ENCODE results near the gene PDSS2.
"Not testable (repeated sequence)": the region's sequence is repeated elsewhere in the genome, so short reads cannot be mapped to it uniquely, and the experiment has no call there.

DNA sequence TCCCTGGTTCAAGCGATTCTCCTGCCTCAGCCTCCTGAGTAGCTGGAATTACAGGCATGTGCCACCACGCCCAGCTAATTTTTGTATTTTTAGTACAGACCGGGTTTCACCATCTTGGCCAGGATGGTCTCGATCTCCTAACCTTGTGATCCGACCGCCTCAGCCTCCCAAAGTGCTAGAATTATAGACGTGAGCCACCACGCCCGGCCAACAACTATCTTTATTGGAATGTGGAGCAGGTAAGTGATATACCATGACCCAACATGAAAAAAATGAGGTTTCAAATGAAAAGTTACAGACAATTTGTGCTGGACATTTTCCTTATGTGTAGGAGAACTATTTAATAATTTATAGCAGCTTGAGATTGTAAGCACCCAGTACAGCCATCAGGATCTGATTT, 340.8 kb downstream of the PDSS2 start:
- TF ChIP-seq ERF (CRISPR knock-in tag; IDR thresholded peaks at IDR 0.05); NFYB (IDR thresholded peaks at IDR 0.05; ENCODE audit: extremely low read depth, insufficient read length); TGIF2 (CRISPR knock-in tag; IDR thresholded peaks at IDR 0.05); POLR2A (conservative IDR thresholded peaks at IDR 0.05); OTX1 (CRISPR knock-in tag; IDR thresholded peaks at IDR 0.05): not testable (repeated sequence)
- TF ChIP-seq, protein P1, sequence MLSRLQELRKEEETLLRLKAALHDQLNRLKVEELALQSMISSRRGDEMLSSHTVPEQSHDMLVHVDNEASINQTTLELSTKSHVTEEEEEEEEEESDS (CRISPR knock-in tag; IDR thresholded peaks at IDR 0.05) = not testable (repeated sequence)
- TF ChIP-seq, protein P2, sequence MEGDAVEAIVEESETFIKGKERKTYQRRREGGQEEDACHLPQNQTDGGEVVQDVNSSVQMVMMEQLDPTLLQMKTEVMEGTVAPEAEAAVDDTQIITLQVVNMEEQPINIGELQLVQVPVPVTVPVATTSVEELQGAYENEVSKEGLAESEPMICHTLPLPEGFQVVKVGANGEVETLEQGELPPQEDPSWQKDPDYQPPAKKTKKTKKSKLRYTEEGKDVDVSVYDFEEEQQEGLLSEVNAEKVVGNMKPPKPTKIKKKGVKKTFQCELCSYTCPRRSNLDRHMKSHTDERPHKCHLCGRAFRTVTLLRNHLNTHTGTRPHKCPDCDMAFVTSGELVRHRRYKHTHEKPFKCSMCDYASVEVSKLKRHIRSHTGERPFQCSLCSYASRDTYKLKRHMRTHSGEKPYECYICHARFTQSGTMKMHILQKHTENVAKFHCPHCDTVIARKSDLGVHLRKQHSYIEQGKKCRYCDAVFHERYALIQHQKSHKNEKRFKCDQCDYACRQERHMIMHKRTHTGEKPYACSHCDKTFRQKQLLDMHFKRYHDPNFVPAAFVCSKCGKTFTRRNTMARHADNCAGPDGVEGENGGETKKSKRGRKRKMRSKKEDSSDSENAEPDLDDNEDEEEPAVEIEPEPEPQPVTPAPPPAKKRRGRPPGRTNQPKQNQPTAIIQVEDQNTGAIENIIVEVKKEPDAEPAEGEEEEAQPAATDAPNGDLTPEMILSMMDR (IDR thresholded peaks at IDR 0.05 in 2 of 3, conservative IDR thresholded peaks at IDR 0.05 in 1 of 3; ENCODE audit: insufficient read depth in 2 of 3, low read depth in 1 of 3, low read length in 3 of 3) = not testable (repeated sequence)
- TF ChIP-seq, protein P3, sequence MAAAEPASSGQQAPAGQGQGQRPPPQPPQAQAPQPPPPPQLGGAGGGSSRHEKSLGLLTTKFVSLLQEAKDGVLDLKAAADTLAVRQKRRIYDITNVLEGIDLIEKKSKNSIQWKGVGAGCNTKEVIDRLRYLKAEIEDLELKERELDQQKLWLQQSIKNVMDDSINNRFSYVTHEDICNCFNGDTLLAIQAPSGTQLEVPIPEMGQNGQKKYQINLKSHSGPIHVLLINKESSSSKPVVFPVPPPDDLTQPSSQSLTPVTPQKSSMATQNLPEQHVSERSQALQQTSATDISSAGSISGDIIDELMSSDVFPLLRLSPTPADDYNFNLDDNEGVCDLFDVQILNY (CRISPR knock-in tag; IDR thresholded peaks at IDR 0.05) = not testable (repeated sequence)
